NCI-H146 treated with DMSO at 0.1 percent for 48 hours (cell line): ENCODE results near the gene ZNF530.

Source experiments
- DNase-seq: peaks from one replicate; lab custom pipeline; 2025; ENCODE audit not compliant: unreplicated experiment; lab: John Stamatoyannopoulos, UW

ZNF530 gene

GRCh38 chr19:57613941-57614743 lies 14.5 kb downstream of the ZNF530 start, which contains the start of gene ZNF134:
ZNF134 (plus strand) TSS chr19:57614242; CDS start chr19:57619469, 5,227 bp downstream.
- peak; percentile 85 for DNase-seq

DNA sequence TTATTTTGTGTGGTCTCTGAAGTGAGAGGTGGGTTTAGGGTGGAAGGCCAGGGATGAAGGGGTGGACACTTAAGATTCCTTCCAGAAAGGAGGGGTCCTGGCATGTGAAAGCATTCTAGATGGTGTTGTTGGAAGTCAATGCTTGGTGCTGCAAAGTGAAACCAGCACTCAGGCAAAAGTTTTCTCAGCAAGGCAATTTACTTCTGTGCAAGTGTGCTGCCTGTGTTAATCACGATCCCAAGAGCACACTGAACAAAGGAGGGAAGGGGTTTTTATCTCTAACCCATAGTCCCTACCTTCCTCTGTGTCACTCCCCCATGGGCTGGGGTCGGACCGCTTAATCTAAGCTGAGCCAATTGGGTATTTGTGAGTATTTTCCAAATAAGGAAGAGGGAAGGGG lies 15.7 kb downstream of the ZNF530 start:
- DNase-seq = no peak

- DNase-seq = no peak
Observed at GRCh38 chr19:57620673-57621348, 21.1 kb downstream of the ZNF530 start.

GRCh38 chr19:57623091-57623490 lies 23.4 kb downstream of the ZNF530 start:
- DNase-seq = no peak

GRCh38 chr19:57632987-57633831 lies 33.5 kb downstream of the ZNF530 start, which contains the start of gene ZNF211:
ZNF211 (plus strand) TSS chr19:57633168; CDS start chr19:57633347, 179 bp downstream.
- peak; percentile 89 for DNase-seq

GRCh38 chr19:57633832-57634131 lies 34.1 kb downstream of the ZNF530 start:
- DNase-seq = no peak

GRCh38 chr19:57637379-57637778 lies 37.7 kb downstream of the ZNF530 start:
- DNase-seq = no peak

GRCh38 chr19:57641715-57642234 lies 42.1 kb downstream of the ZNF530 start:
- no peak for DNase-seq

DNA sequence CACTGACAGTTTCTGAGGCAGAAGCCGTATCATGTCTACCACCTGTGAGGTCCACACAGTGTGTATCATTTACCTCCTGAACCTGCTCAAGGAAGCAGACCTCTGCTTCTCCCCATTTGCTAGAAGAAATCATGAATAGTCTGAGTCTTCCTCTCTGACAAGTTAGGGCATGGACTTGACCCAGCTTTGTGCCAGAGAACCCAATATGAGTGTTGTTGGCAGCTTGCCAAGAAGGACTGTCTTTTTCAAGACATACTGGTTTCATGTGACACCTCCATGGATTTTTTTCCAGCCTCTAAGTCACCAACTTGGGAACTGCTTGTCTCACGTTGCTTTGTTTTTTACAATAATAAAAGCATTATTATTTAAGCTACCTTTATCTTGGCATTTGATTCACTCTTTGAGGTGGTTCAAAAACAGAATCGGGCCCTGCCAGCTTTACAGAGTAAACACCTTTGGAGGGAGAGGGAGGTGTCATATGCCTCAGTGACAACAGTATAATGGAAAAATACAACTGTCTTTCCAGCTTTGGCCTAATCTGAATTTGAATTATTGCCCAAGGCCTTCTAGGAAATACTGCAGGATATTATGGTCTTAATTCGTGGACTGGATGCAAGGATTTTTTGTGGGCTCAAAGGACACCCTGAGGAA lies 42.8 kb downstream of the ZNF530 start:
- no peak for DNase-seq

DNA sequence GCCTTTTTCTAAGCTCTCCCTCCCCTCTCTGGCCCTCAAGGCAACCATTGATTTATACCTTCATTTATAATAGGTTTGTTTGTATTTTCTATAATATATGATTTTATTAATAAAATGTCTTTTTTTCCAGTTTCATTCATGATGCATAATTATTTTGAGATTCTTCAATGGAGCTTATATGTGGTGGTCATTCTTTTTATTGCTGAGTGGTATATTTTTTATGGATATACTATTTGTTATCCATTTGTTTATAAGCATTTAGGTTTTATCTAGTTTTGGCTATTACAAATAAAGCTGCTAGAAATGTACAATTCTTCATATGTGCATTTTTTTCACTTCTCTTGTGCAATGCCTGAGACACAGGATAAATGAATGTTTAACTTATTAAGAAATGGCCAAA lies 44.0 kb downstream of the ZNF530 start:
- no peak for DNase-seq

DNA sequence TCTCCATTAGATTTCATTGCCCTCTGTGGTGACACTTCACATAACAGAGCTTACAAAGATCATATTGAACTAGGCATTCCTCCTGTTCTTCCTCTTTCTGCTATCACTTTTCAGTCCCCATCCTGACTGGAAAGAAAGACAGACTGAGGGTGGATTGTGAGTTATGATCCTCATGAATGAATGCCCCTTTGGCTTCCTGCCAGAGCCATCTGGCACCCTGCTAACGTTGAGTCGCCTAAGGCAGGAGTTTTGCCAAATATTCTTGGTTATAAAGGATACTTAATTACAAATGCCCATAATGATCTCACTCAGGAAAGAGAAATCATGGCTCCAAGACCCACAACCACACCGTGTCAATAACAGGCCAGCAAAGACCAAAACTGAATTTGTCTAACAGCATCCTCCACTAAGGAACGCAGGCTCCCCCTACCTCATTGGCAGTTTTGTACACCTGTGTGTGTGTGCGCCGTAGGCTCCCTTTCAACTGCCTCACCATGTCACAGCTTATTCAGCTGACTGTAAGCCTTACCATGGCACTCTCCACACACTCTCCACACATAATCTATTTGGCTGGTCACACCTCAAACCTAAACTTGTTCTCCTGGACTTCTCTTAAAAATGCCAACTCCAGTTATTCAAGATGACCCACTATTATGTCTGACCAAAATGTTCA lies 48.8 kb downstream of the ZNF530 start:
- DNase-seq = peak; percentile 24

DNA sequence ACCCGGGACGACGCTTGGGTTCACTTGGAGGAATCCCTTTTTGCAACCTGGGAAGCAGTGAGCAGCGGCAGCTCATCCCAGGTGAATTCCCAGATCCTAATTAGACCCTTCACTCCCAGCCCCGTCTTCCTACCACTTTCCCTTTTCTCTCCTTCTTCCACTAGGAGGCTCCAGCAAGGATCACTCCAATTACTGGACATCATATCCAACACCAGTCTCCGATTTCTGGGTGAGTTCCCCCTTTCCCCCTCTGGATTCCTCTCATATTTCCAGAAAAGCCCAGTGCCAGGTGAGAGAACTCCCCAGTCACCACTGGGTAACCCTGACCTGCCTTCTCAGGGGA lies 51.9 kb downstream of the ZNF530 start:
- DNase-seq = peak; percentile 48

GRCh38 chr19:57653689-57654088 lies 54.0 kb downstream of the ZNF530 start:
- no peak for DNase-seq

GRCh38 chr19:57655443-57655842 lies 55.8 kb downstream of the ZNF530 start:
- no peak for DNase-seq

DNA sequence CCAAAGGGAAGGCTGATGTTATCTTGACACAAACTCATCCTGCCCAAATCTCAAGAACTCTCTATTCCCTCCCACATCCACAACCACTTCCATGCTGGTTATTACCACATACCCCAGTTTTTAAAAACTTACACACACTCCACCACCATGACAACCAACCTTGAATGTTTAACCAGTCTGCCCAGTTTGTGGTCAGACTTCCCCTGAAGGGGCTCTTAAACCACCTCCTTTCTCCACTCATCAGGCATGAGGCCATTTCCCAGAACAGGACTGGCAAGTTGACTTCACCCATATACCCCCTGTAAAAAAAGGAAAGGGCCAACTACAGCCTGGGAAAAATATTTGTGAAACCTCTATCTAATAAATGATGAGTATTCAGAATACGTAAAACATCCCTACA lies 56.7 kb downstream of the ZNF530 start:
- no peak for DNase-seq
